GM21390 (cell line): ENCODE results near the gene DNAJB6.

ENCODE experiments used
- ATAC-seq: cut with Tn5 transposase; IDR thresholded peaks from one replicate; pipeline ENCODE4 v1.9.1; 2021; ENCODE audit not compliant: unreplicated experiment

DNAJB6 gene

DNA sequence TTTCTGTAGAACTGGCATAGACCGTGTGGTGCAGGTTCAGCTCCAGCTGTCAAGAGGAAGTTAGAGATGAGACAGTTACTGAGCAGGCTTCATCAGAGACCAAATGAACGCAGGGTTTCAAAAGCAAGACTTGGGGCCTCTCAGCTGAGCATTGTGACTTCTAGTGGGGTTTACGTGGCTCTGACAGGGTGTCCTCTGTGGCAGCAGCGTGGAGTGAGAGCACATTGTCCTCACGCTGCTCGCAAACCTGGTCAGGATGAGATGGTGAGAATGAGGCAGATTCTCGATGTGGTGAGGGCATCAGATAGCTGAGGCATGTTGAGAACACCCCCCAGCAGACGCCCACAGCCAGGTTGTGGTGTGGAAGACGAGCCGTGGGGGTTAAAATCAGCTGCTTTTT lies 126.0 kb downstream of the DNAJB6 start:
- ATAC-seq: no peak

GRCh38 chr7:157463245-157463644 lies 126.4 kb downstream of the DNAJB6 start:
- ATAC-seq: no peak

DNA sequence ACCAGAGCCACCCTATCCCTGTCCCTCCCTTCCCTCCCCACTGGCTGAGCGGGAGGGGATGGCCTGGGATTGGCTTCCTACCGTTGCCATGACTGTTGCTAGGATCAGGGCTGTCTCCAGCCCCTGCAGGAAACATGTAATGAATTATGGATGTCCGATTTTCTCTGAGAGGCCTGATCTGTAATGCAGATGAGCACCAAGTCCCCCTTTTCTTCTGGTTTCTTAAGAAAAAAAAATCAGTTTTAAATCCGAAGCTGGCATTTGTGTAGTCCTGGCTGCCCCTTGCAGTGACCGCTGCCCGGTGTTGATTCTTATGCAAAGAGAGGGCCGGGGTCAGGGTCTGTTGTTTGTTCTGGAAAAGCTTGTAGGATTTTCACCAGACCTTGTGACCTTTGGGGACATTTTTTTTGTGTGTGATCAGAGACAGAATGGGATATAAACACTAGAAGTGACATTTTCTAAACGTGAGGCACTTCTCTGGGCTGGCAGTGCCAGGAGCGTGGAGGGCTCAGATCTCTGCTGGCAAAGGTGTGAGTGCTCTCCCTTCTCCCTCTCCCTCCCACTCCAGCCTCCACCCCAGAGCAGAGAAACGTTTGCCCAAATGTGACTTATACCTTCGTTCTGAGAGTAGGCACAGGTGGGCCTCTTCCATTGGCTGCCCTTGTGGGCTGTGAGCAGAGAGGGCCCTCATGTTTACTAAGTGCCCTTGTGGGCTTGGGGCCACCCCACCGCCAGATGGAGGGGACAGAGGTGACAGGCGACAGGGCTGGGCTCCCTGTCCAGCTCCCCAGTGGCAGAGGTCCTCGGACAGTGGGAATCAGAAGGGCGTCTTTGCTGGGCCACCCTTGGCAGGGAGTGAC lies 127.5 kb downstream of the DNAJB6 start:
- ATAC-seq: no peak

- no peak for ATAC-seq
Measured at GRCh38 chr7:157464971-157465886, 128.4 kb downstream of the DNAJB6 start.

- ATAC-seq: no peak
Measured at GRCh38 chr7:157465891-157466866, 129.4 kb downstream of the DNAJB6 start.

GRCh38 chr7:157466867-157467261 lies 130.1 kb downstream of the DNAJB6 start:
- no peak for ATAC-seq
